ENCODE results near the gene ACIN1.

DNA sequence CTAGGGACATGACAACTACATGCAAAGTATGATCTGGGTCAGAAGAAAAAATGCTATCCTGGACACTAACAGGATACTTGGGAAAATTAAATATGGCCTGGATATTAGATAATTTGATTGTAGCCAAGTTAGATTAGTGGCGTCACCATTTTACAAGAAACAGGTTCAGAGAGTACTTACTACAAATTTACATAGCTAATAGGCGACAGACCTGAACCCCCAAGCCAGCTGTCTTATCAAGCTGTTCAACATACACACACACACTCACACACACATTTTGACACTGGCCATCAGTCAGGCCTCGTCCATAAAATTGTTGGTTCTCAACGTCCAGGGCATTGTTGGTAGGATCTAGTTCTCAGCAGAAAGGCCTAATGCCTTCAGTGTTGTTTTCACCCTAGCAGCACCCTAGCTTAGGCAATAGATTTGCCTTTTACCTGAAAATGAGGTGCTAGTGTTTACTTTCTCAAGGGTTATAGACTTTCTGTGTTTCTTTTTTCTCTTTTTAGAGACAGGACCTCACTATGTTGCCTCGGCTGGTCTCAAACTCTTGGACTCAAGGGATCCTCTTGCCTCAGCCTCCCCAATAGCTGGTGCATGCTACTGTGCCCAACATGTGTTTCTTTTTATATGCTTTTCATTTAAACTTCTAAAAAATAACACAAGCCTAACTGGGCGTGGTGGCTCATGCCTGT is 81.7 kb downstream of the ACIN1 start:
- TF ChIP-seq, protein P1, sequence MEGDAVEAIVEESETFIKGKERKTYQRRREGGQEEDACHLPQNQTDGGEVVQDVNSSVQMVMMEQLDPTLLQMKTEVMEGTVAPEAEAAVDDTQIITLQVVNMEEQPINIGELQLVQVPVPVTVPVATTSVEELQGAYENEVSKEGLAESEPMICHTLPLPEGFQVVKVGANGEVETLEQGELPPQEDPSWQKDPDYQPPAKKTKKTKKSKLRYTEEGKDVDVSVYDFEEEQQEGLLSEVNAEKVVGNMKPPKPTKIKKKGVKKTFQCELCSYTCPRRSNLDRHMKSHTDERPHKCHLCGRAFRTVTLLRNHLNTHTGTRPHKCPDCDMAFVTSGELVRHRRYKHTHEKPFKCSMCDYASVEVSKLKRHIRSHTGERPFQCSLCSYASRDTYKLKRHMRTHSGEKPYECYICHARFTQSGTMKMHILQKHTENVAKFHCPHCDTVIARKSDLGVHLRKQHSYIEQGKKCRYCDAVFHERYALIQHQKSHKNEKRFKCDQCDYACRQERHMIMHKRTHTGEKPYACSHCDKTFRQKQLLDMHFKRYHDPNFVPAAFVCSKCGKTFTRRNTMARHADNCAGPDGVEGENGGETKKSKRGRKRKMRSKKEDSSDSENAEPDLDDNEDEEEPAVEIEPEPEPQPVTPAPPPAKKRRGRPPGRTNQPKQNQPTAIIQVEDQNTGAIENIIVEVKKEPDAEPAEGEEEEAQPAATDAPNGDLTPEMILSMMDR (IDR thresholded peaks at IDR 0.05 in 8 of 11, conservative IDR thresholded peaks at IDR 0.05 in 3 of 11): no peak
- no peak for TF ChIP-seq POLR2AphosphoS5 (IDR thresholded peaks at IDR 0.05)
- no peak for TF ChIP-seq POLR2A (IDR thresholded peaks at IDR 0.05)

All from spleen (tissue), 7 donors.